ENCODE results near the gene MAML3.

GRCh38 chr4:139719381-139720101 lies 434.4 kb downstream of the MAML3 start:
- TF ChIP-seq REST (IDR thresholded peaks at IDR 0.05; ENCODE audit: unreplicated experiment) = no peak
- no peak for TF ChIP-seq EZH2phosphoT487 (IDR thresholded peaks at IDR 0.05; ENCODE audit: unreplicated experiment)
- TF ChIP-seq CTCF (conservative IDR thresholded peaks at IDR 0.05; ENCODE audit: low read depth in 2 of 2) = no peak
- no peak for TF ChIP-seq EZH2 (IDR thresholded peaks at IDR 0.05; ENCODE audit: low read depth, unreplicated experiment)
- TF ChIP-seq ETS1 (IDR thresholded peaks at IDR 0.05) = no peak
- TF ChIP-seq POLR2AphosphoS5 (IDR thresholded peaks at IDR 0.05; ENCODE audit: low read depth) = no peak
- TF ChIP-seq JUNB (IDR thresholded peaks at IDR 0.05; ENCODE audit: unreplicated experiment) = no peak
